ENCODE data around the gene OR5H2.

OR5H2 gene

DNA sequence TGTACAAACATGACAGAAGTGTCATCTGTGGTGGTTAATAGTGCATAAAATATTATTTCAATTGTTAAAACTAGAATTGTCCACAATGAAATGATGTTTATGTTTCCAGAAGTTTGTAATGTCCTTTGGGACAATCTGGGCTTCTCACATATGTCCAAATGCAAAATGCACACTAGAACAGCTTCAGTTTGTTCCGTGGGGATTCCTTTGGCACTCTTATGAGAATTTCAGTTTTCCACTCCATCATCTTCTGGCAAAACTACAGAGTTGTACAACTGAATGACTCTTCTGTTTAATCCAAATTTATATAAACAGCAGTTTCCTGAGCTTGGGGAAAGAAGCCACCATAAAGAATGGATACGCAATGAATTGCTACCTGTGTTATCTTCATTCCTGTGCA is 20.3 kb upstream of the OR5H2 start:
- no peak for DNase-seq (ENCODE audit: extremely low read depth, low read depth)
- TF ChIP-seq, protein P1, sequence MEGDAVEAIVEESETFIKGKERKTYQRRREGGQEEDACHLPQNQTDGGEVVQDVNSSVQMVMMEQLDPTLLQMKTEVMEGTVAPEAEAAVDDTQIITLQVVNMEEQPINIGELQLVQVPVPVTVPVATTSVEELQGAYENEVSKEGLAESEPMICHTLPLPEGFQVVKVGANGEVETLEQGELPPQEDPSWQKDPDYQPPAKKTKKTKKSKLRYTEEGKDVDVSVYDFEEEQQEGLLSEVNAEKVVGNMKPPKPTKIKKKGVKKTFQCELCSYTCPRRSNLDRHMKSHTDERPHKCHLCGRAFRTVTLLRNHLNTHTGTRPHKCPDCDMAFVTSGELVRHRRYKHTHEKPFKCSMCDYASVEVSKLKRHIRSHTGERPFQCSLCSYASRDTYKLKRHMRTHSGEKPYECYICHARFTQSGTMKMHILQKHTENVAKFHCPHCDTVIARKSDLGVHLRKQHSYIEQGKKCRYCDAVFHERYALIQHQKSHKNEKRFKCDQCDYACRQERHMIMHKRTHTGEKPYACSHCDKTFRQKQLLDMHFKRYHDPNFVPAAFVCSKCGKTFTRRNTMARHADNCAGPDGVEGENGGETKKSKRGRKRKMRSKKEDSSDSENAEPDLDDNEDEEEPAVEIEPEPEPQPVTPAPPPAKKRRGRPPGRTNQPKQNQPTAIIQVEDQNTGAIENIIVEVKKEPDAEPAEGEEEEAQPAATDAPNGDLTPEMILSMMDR (IDR thresholded peaks at IDR 0.05; ENCODE audit: low read depth, low read length), result no peak

DNA sequence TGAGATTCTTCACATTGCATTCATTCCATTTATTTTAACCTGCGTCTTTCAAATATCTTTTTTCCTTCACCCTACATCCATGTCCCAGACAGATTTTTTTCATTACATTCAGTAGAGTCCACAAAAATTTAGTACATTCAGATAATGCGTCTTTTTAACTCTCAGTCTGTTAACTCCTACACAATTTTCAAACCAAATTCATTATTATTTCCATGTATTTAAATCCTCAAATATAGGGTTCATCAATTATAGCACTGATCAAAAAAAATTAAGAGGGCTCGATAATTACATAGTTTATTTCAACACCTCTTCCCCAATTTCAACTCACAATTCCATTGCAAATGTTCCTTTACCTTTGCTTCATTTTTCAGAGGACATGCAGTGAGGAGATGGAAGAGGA is 18.4 kb upstream of the OR5H2 start, which contains the start of gene OR5H6:
Gene OR5H6, plus strand, starts transcription at position 301 of the 400 bp plus-strand sequence. Its CDS starts 89 bp downstream, at position 390.
- TF ChIP-seq, protein P1 (IDR thresholded peaks at IDR 0.05; ENCODE audit: low read depth, low read length), result no peak
- DNase-seq (ENCODE audit: extremely low read depth, low read depth), result no peak

DNA sequence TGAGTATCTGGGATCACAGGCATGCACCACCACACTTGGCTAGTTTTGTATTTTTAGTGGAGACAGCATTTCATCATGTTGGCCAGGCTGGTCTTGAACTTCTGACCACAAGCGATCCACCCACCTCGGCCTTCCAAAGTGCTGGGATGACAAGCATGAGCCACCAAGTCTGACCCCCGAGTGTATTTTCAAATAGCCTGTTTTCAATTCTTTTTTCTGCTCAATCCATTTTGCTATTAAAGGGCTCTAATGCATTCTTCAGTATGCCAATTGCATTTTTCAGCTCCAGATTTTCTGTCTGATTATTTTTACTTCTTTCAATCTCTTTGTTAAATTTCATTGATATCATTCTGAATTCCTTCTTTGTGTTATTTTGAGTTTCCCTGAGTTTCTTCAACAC is 12.5 kb upstream of the OR5H2 start:
- TF ChIP-seq, protein P1 (IDR thresholded peaks at IDR 0.05; ENCODE audit: low read depth, low read length), result no peak
- DNase-seq (ENCODE audit: extremely low read depth, low read depth), result no peak

DNA sequence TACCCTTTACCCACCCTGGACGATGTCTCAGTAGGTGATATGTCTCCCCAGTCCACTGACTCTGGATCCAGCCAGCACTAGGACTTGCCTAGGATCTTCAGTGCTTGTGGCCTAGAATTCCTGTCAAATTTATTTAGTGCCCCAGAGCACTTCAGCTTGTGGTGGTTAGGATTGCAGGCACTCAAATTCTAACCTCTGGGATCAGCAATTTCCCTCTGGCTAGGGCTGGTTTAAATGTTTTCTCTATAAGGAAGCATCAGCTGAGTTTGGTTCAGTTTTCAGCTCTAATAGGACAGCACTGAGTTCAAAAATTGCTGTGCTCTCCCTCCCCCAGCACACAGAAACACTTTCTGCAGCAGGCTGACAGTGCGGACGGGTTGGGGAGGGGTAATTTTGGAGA is 10.2 kb upstream of the OR5H2 start:
- TF ChIP-seq, protein P1 (IDR thresholded peaks at IDR 0.05; ENCODE audit: low read depth, low read length), result no peak
- no peak for DNase-seq (ENCODE audit: extremely low read depth, low read depth)

DNA sequence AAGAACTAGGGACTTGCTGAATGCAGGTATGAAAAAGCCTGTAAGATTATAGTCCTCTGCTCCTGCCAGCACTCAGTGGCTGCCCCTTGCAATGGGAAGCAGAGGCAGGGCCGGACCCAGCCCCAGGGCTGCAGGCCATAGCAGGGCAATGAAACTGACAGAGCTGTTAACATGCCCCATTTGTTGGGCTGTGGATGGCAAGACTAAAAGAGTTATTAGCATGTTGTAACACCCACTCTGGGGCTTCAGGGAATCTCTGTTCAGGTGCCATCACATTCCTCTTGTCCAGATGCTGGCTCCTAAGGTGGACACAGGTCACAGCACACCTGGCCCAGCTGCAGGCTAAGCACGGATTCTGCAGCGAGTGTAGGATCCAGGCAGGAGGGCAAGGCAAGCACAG is 7.4 kb upstream of the OR5H2 start:
- TF ChIP-seq, protein P1 (IDR thresholded peaks at IDR 0.05; ENCODE audit: low read depth, low read length), result no peak
- DNase-seq (ENCODE audit: extremely low read depth, low read depth), result no peak

DNA sequence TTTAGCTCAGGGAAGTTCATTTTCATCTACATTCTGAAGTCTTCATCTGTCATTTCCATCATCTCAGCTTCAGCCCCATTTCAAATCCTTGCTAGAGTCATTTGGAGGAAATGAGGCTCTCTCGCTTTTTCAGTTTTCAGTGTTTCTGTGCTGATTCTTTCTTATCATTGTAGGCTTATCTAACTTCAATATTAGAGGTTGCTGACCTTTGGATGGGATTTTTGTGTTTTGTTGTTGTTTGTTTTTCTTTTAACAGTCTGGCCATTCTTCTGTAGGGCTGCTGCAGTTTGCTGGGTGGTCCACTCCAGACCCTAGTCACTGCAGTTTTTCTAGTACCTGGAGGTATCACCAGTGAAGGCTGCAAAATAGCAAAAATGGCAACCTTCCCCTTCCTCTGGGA is 8.6 kb downstream of the OR5H2 start:
- TF ChIP-seq, protein P1 (IDR thresholded peaks at IDR 0.05; ENCODE audit: low read depth, low read length), result no peak

DNA sequence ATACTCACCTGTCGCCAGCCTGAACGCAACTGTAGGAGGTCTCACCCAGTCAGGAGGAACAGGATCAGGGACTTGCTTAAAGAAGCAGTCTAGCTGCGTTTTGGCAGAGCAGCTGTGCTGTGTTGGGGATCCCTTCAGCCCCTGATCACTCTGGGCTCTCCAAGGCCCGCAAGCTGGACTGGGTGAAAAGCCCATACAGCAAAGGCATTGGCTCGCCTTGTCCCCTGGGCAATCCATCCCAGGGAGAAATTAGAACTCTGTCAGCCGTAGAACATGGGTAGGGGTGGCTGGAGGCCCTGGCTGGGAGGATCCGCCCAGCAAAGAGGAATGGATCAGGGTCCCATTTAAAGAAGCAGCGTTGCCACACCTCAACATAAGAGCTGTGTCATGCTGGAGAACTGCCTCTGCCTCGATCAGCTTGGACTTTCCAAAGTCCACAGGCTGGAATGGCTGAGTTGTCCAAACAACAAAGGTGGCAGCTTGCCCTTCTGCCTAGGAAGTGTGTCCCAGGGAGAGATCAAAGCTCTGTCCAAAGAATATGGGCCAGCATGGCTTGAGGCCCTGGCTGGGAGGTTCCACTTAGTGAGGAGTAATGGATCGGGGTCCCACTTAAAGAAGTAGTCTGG is 9.1 kb downstream of the OR5H2 start:
- DNase-seq (ENCODE audit: extremely low read depth, low read depth), result no peak
- TF ChIP-seq, protein P1 (IDR thresholded peaks at IDR 0.05; ENCODE audit: low read depth, low read length), result no peak

More for the DNA sequence above, 8.6 kb downstream of the OR5H2 start:
- DNase-seq (ENCODE audit: extremely low read depth, low read depth), result no peak

Data from AG09319 (cell line).